Measurements from ENCODE around the gene TNFRSF1B. TPM values are rescaled to one million over a fixed set of nuclear protein-coding genes. Genes with fewer than 3 reads are reported as not detected.

The TNFRSF1B gene
- total RNA-seq, 1 experiment from 2014 or later: 3.5 TPM

DNA sequence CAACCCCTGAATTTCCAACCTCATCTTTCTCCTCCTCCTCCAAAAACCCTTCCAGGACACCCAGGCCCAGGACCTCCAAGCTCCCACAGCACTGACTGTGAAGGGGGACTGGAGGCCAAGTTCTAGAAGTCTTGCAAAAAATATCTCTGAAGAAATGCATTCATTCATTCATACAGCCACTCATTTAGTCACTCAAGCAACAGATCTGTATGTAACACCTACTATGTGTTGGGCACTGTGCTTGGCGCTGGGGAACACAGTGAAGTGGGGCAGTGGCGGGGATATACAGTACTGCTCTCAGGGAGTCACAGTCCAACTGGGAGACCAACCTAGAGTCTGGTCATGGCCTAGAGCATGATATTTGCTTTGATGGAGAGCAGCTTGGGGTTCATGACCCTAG, 15.3 kb upstream of the TNFRSF1B start:
- H3K9me3 ChIP-seq: 0 out of 2 replicates have a peak, but pooled peaks cover 5% of the 10 kb centered on the region
- no peak for DNase-seq
- TF ChIP-seq, protein P1, sequence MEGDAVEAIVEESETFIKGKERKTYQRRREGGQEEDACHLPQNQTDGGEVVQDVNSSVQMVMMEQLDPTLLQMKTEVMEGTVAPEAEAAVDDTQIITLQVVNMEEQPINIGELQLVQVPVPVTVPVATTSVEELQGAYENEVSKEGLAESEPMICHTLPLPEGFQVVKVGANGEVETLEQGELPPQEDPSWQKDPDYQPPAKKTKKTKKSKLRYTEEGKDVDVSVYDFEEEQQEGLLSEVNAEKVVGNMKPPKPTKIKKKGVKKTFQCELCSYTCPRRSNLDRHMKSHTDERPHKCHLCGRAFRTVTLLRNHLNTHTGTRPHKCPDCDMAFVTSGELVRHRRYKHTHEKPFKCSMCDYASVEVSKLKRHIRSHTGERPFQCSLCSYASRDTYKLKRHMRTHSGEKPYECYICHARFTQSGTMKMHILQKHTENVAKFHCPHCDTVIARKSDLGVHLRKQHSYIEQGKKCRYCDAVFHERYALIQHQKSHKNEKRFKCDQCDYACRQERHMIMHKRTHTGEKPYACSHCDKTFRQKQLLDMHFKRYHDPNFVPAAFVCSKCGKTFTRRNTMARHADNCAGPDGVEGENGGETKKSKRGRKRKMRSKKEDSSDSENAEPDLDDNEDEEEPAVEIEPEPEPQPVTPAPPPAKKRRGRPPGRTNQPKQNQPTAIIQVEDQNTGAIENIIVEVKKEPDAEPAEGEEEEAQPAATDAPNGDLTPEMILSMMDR (IDR thresholded peaks at IDR 0.05; ENCODE audit: insufficient read depth in 1 of 2, low read depth in 1 of 2, low read length in 1 of 2, severe bottlenecking in 1 of 2, unreplicated experiment in 1 of 2): no peak
- Mint-ChIP-seq H3K9me3 (ENCODE audit: unreplicated experiment) (no peaks in the 10 kb centered on the region), H3K36me3 (ENCODE audit: insufficient read depth, unreplicated experiment) (no peaks in the 10 kb centered on the region), H3K4me1 (ENCODE audit: low read depth, unreplicated experiment) (peaks cover 7% of the 10 kb centered on the region), H3K27me3 (ENCODE audit: insufficient read depth, unreplicated experiment) (no peaks in the 10 kb centered on the region), H3K4me3 (ENCODE audit: unreplicated experiment) (no peak overlapping the region), H3K27ac (ENCODE audit: unreplicated experiment) (no peak overlapping the region)
- ChIA-PET POLR2A (no interaction called here), CTCF (no interaction called here)
- peaks cover 24% of the 10 kb centered on the region for H3K4me1 ChIP-seq
- no TSS peak for BruUV-seq (replicated peaks)
- no peak overlapping the region for H3K4me3 ChIP-seq (ENCODE audit: low read depth, low read length)
- H3K36me3 ChIP-seq (ENCODE audit: control insufficient read depth, insufficient read depth, low read length): no peaks in the 10 kb centered on the region; the same call in 1 of the 2 replicates
- intact Hi-C loops (cut with micrococcal nuclease; ENCODE audit: unreplicated experiment): no loop called here
- no peaks in the 10 kb centered on the region for H3K27me3 ChIP-seq (replicated peaks; ENCODE audit: control insufficient read depth, insufficient read depth, low read length)

- H3K4me3 ChIP-seq (ENCODE audit: low read depth, low read length): no peak overlapping the region
- Mint-ChIP-seq H3K4me3 (ENCODE audit: unreplicated experiment) (no peak overlapping the region), H3K36me3 (ENCODE audit: insufficient read depth, unreplicated experiment) (no peaks in the 10 kb centered on the region), H3K9me3 (ENCODE audit: unreplicated experiment) (no peaks in the 10 kb centered on the region), H3K4me1 (ENCODE audit: low read depth, unreplicated experiment) (peaks cover 5% of the 10 kb centered on the region), H3K27me3 (ENCODE audit: insufficient read depth, unreplicated experiment) (no peaks in the 10 kb centered on the region), H3K27ac (ENCODE audit: unreplicated experiment) (no peak overlapping the region)
- H3K4me1 ChIP-seq: peaks cover 20% of the 10 kb centered on the region
- DNase-seq: no peak
- intact Hi-C loops (cut with micrococcal nuclease; ENCODE audit: unreplicated experiment): no loop called here
- no TSS peak for BruUV-seq (replicated peaks)
- no peaks in the 10 kb centered on the region for H3K36me3 ChIP-seq (ENCODE audit: control insufficient read depth, insufficient read depth, low read length)
- 0 out of 2 replicates have a peak, but pooled peaks cover 5% of the 10 kb centered on the region for H3K9me3 ChIP-seq
- TF ChIP-seq, protein P1 (IDR thresholded peaks at IDR 0.05; ENCODE audit: insufficient read depth in 1 of 2, low read depth in 1 of 2, low read length in 1 of 2, severe bottlenecking in 1 of 2, unreplicated experiment in 1 of 2): no peak
- no peaks in the 10 kb centered on the region for H3K27me3 ChIP-seq (replicated peaks; ENCODE audit: control insufficient read depth, insufficient read depth, low read length)
- CTCF ChIA-PET: no interaction called here
- POLR2A ChIA-PET: no interaction called here
Observed at GRCh38 chr1:12152113-12152891, 14.5 kb upstream of the TNFRSF1B start.

- Mint-ChIP-seq H3K27ac (ENCODE audit: unreplicated experiment) (no peak overlapping the region), H3K36me3 (ENCODE audit: insufficient read depth, unreplicated experiment) (no peaks in the 10 kb centered on the region), H3K9me3 (ENCODE audit: unreplicated experiment) (no peaks in the 10 kb centered on the region), H3K4me3 (ENCODE audit: unreplicated experiment) (no peak overlapping the region), H3K4me1 (ENCODE audit: low read depth, unreplicated experiment) (peaks cover 14% of the 10 kb centered on the region), H3K27me3 (ENCODE audit: insufficient read depth, unreplicated experiment) (no peaks in the 10 kb centered on the region)
- no peaks in the 10 kb centered on the region for H3K36me3 ChIP-seq (ENCODE audit: control insufficient read depth, insufficient read depth, low read length)
- TF ChIP-seq, protein P1 (IDR thresholded peaks at IDR 0.05; ENCODE audit: insufficient read depth in 1 of 2, low read depth in 1 of 2, low read length in 1 of 2, severe bottlenecking in 1 of 2, unreplicated experiment in 1 of 2): no peak
- H3K27me3 ChIP-seq (replicated peaks; ENCODE audit: control insufficient read depth, insufficient read depth, low read length): no peaks in the 10 kb centered on the region
- no peak overlapping the region for H3K4me3 ChIP-seq (ENCODE audit: low read depth, low read length)
- intact Hi-C loops (cut with micrococcal nuclease; ENCODE audit: unreplicated experiment): no loop called here
- CTCF ChIA-PET: no interaction called here
- no TSS peak for BruUV-seq (replicated peaks)
- 0 out of 2 replicates have a peak, but pooled peaks cover 5% of the 10 kb centered on the region for H3K9me3 ChIP-seq
- no peak for DNase-seq
- POLR2A ChIA-PET: no interaction called here
- peaks cover 17% of the 10 kb centered on the region for H3K4me1 ChIP-seq
Observed at GRCh38 chr1:12153181-12153785, 13.5 kb upstream of the TNFRSF1B start.

All from Caco-2 (cell line).